Left cardiac atrium (tissue), 4 donors: ENCODE results near the gene TDRD7. TPM values are rescaled to one million over a fixed set of nuclear protein-coding genes. Genes with fewer than 3 reads are reported as not detected.

Experiments
- ATAC-seq, 2 donors: fragments of 200-7000 bp; cut with Tn5 transposase; one replicate each; pipeline ENCODE4 v1.9.1; 2020; ENCODE audit warnings: mild to moderate bottlenecking in 2 of 2, moderate library complexity in 2 of 2
- DNase-seq: peaks from one replicate; pipeline ENCODE4 v3.0.0-alpha.2; 2020
- intact Hi-C, 2 donors: fragments of 100-400 bp; cut with DNase I; formaldehyde crosslinking; loops; one replicate each; pipeline versions ENCODE4 v1.14.1 to v1.15.1; 2022 to 2023
- total RNA-seq, 2 donors: library from RNA; stranded (reverse); fragmentation: NEBNext Ultra II Directional; extraction: Animal tissue kit (Norgen Biotek cat#: 25700); gene quantifications; one replicate each; pipeline ENCODE4 v1.2.1, GENCODE V29; 2021
- donor health status: DM: no; HTN: yes; CAD: no.
- donor health status: DM: no; HTN: yes; CAD: no; lungs with severe emphysema.
- donor health status: DM: yes; HTN: yes; CAD: no.
- donor health status: Dilated cardiomyopathy.

TDRD7 gene
- total RNA-seq, 2 donors from 2014 or later = 8.6 to 10.0 TPM

DNA sequence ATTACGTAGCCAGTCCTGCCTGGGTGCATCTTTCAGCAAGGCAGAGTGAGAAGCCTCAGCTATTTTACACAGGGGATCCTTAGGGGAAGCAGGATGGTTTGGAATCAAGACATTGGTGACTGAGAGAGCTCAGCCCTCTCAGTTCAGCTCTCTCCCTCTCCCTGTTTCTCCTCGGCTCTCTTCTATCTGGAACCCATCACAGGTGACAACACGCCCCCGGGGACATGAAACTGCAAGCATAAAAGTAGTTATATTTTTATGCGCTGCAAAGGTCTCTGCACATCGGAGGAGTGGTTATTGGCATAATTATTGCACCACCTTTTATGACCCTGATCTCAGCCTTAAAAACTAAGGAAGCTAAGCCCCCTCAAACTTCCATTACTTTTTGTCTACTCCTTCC lies 103.8 kb downstream of the TDRD7 start:
- intact Hi-C loops = no loop called here
- DNase-seq (no peak), ATAC-seq (no peak)

DNA sequence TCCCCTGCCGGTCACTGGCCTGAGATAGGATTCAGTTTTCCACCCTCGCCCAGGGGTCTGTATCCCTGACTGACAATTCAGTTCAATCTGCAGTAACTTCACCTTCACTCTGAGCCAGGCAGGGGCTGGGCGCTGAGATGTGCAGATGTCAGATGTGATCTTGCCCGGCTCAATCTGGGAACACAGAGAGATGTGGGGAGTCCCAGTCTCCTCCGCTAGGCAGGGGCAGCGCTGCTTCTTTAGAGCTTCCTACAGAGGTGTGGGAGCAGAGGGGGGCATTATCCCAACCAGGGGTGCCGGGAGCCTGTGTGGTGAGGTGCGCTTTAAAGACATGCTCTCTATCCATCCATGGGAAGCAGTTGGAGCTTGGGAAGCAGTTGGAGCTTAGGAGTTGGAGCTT lies 104.2 kb downstream of the TDRD7 start:
- intact Hi-C loops = no loop called here
- DNase-seq (no peak), ATAC-seq (no peak)

DNA sequence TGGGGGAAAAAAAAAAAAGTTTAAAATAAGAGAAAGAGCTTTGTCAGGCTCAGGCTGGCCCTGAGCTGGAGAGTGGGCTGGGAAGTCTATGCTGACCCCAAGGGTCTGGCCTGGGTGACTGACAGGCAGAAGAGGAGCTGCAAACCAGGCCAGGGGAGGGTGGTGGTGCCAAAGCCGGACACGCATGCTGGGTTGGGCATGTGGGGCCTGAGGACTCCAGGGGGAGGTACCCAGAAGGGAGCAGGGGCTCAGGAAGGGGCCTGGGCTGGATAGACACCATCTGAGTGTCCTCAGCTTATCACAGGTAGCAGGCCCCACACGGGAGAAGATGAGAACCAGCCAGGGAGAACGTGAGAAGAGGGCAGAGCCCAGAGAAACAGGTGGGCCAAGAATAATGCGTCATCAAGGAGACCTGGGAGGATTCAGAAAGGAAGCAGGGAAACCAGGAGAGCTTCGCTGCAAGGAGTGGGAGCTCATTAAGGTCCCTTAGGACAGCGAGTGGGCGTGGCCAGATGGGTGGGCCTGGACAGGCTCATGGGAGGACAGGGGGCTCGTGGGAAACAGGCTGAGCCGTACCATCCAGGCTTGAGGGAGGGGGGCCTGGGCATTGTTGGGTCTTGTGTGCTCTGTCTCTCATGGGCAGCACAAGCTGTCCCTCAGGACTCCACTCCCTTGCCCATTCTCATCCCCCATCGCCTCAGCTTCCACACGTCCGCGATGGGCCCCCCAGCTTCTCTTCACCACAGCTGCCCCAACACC lies 105.6 kb downstream of the TDRD7 start:
- intact Hi-C loops = no loop called here
- ATAC-seq (no peak), DNase-seq (no peak)

DNA sequence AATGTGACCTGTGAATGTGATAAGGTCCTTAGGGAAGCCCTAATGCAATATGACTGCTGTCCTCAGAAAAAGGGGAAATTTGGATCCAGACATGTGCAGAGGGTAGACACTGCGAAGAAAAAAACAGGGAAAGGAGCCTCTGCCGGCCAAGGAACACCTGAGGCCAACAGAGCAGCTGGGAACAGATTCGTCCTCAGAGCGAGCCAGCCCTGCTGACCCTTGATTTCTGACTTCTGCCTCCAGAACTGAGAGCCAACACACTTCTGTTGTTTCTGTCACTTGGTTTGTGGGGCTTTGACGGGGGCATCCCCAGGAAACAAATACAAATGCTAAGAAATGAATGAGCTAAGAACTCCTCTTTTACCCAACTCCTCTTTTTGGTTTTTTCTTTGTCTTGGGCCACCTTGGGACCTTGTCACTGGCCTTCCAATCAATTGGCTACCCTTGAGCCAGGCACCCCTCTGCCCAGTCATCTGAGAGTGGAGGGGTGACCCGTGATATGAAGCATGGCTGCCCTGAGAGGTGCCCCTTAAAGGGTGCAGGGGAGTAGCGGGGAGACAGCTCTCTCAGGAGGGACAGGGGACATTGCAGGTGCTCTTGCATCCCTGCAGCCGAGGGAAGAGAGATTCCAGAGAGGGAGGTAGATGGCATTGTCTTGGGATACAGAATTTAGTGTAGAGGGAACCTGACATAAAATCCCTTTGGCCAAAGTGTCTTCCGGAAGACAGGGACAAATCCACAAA lies 106.4 kb downstream of the TDRD7 start:
- ATAC-seq = no peak
- no peak for DNase-seq
- intact Hi-C loops = no loop called here

DNA sequence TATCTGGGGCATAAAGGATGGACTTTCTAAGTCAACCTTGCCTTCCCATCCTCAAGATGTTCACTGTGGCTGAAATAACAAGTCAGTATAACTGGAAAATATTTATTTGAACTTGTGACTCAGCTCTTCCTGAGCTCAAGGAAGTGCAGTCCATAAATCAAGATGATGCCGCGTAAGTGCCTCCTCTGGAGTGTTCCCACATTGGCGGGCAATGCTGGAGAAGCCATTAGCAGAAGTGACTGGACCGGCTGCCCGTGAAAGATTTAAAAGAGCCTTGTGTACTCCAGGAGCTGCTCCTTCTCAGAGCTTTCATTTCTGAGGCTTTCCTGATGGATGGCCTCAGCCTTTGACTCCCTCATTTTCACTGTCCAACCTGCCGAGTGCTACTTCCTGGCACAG lies 107.0 kb downstream of the TDRD7 start:
- DNase-seq = peak; percentile 62
- peak in 1 of 2 donors; percentile 54 for ATAC-seq
- intact Hi-C loops = no loop called here

DNA sequence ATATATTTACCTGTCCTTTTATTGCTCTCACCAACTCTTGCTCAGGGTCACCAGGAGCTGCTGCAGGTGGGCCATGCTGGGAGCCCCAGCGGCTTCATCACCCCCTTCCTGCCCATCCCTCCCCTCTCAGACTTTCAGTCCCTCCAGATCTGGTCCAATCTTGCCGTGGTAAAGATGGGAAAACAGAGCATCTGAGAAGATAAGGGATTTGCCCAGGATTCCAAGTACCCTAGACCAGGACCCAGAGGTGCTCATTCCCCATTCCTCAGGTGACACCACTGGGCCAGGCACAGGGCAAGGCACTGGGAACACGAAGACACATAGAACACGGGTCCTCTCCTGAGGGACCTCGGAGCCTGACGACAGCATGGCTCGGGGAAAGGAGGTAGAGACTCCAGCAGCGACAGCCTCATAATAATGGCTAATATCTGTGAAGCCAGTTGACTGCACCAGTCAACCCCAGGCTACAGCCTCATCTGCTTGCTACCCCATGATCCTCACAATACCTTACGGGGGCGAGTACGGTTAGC lies 107.6 kb downstream of the TDRD7 start:
- ATAC-seq (no peak), DNase-seq (no peak)
- intact Hi-C loops = no loop called here

DNA sequence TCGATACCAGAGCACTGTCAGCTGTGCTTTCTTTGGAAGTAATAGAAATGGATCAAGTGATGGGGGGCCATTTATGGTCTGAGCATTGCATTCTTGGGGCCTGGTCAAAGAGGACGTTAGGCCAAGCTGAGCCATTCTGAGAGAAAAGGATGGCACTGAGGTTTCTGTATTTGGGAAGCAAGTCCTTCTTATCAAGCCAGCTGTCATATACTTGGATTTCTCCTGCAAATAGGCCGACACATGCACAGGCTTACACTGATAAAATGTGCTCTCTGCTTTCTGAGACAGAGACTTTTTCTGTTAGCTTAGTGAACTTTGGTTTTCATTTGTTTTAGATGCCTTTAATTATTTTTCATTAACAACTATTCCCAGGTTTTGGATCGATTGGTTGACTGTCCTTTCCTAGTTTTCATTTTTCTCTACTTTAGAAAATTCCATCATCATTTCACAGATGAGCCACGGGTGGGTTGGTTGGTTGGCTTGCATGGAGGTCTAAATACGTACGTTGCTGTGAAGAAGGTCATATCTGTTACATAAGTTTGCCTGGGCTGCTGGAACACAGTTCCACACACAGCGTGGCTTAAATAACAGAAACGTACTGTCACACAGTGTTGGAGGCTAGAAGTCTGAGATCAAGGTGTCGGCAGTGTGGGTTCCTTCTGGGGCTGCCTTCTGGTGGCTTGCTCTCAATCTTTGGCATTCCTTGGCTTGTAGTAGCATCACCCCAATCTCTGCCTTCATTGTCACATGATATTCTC lies 109.9 kb downstream of the TDRD7 start:
- ATAC-seq (peak; percentile 36 to 50), DNase-seq (no peak)
- intact Hi-C loops = loop anchor here in 1 of 2 donors (10.0 kb wide), 1 partner anchor 73 kb away; no protein-coding TSS in a partner anchor

DNA sequence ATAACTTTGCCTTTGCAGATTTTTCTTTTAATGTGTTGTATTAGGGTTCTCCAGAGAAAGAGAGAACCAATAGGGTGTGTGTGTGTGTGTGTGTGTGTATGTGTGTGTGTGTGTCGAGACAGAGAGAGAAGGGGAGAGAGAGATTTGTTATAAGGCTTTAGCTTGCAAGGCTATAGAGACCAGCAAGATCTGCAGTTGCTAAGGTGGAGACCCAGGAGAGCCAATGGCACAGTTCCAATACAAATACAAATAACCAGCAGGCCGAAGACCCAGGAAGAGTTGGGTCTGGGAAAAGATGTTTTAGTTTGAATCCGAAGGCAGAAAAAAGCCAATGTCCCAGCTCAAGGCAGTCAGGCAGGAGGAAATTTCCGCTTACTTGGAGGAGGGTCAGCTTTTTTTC lies 112.5 kb downstream of the TDRD7 start:
- no peak for ATAC-seq
- no peak for DNase-seq
- intact Hi-C loops = loop anchor here in 1 of 2 donors (10.0 kb wide), 1 partner anchor 70 kb away; no protein-coding TSS in a partner anchor

DNA sequence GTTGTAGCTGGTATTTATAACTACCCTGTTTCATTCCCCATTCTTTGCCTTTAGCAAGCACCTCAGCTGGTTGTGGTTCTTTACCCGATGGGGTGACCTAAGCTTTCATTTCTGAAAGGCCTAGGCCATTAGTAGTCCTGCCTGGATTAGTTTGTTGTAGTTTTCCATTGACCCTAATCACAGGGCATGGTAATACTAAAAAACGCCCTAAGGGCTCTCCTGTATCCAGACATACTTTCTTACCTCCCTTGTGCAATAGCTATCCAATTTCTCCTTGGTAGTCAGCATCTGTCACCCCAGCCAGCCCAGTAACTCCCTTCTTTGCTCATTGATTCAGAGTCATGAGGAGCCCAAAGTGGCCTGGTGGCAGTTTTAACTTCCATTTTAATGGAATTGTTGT lies 113.6 kb downstream of the TDRD7 start:
- no peak for ATAC-seq
- DNase-seq = no peak
- intact Hi-C loops = loop anchor here in 1 of 2 donors (10.0 kb wide), 1 partner anchor 69 kb away; no protein-coding TSS in a partner anchor

DNA sequence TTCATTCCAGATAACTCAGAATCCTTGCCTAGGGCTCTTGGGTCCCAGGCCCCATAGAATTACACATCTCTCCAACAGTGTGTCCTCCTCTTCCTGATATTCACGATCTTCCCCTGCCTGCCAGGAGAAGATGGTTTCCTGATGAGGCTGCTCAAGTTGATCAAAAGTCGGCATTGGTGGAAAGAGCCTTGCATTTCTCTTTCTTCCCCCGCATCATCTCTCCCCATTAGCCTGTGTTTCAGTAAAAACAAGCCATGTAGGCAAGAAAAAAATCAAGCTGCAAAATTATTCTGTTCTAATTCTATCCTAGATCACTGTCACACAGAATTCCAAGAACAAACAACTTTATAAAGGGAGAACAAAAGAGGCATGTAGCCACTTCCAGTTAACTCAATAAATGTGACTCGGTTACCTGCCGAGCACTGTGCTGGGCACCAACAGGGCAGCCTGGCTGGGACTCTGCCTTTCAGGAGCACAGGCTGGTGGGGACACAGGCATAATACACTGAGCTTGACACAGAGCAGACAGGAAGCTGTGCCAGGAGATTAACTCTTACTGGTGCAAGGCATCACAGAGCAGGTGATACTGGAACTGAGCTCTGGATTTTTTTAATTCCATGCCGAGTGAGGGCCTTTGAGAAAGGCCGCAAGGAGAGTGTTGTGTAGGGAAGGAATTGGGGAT lies 115.1 kb downstream of the TDRD7 start:
- ATAC-seq (no peak), DNase-seq (no peak)
- intact Hi-C loops = loop anchor here in 1 of 2 donors (10.0 kb wide), 1 partner anchor 68 kb away; no protein-coding TSS in a partner anchor

DNA sequence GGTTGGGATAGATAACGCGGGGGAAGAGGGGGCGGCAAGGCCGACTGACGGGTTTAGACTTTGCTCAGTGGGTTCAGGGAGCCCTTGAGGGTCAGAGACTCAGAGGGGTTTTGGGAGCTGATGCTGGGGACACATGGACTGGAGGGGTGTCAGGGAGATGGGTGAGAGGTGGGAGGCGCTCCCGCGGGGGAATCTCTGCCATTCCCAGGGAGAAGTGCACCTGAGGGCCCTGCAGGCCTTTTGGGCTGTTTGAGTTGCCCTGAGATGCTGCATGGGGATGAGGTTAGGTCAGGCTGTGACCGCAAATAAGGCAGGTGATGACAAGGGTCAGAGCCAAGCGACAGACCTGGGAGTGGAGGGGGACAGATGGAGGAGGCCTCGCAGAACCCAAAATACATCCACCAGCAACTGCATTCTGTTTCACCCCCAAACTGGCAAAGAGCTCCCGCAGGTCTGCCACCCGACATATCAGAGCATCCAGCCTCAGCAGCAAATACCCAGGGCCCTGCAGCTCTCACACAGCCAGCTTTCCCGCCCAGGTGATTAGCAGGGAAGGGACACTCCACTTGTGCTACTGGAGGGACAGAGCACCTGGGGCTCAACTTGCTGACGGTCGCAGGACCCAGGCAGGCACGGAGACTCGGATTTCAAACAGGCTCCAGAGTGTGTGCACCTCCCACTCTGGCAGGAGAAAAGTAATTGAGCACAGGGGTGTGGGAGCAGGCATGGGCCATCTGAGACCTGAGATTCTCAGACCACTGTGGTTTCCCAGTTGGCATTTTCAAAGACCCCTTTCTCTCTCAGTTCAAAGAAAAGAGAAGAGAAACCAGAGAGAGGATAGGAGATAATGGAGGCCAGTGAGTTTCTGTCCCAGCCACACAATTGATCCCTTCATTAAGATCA lies 116.0 kb downstream of the TDRD7 start:
- ATAC-seq = no peak

DNA sequence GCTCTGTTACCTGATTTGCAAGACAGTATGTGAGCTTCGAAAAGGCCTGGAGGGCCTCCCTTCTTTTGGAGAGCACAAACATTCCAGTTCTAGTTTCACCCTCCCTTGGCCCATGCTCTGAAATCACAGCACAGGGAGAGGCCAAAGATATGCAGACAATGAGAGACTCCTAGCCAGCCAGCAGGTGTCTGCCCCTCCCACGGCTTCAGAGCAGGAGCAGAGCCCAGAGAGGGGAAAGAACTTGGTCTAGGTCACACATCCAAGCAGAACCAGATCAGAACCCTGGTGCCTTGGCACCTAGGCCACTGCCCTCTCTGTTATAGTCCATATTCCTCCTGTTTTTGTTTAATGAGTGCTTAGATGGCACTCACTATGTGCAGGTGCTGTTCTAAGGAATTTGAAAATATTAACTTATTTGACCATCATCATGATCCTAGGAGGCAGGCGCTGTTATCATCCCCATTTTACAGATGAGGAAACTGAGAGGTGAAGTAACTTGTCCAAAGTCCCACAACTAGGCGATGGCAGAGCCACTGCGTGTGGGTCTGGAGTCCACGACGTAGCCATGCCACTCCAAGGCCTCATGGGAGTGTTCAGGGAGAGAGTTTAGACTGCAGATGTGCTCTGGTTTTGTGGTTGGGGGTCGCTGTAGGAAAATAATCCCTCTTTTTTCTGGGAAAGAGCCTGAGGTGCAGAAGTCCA lies 116.8 kb downstream of the TDRD7 start:
- intact Hi-C loops = loop anchor here in 1 of 2 donors (10.0 kb wide), 1 partner anchor 66 kb away; no protein-coding TSS in a partner anchor
- DNase-seq (no peak), ATAC-seq (peak; percentile 72 to 73)

More for the DNA sequence above, 116.0 kb downstream of the TDRD7 start:
- intact Hi-C loops = loop anchor here in 1 of 2 donors (10.0 kb wide), 1 partner anchor 67 kb away; no protein-coding TSS in a partner anchor
- no peak for DNase-seq

DNA sequence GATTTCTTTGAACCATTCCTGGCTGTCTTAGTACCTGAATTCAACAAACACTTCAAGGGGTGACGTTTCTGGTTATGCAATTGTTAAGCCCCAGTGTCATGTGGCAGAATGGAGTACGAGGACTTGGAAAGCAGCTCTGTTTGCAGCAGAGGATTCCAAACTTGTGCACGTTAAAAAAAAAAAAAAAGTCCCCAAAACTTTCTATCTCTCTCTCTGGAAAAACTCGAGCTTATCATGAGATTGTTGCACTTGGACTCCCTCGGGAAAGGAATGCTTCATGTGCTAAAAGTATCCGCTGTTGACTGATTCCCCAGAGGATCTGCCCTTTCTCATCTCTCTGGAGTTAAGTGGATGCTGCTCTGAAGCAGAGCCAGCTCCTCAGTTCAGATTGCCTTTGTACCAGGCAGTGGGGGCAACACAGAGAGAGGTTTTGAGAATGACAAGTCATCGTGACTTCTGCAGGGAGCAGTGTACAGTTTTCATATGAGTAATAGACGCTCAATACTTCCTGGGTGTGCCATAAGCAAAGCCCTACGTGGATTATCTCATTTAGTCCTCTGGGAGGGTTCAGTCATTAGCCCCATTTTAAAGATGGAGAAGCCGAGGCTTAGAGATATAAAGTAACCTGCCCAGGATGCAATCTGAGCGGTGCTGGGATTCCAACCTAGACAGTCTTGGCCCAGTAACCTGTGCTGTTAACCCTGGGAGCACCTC lies 117.6 kb downstream of the TDRD7 start:
- peak; percentile 82 to 89 for ATAC-seq
- intact Hi-C loops = loop anchor here in 1 of 2 donors (10.0 kb wide), 1 partner anchor 65 kb away; no protein-coding TSS in a partner anchor
- peak; percentile 49 for DNase-seq

DNA sequence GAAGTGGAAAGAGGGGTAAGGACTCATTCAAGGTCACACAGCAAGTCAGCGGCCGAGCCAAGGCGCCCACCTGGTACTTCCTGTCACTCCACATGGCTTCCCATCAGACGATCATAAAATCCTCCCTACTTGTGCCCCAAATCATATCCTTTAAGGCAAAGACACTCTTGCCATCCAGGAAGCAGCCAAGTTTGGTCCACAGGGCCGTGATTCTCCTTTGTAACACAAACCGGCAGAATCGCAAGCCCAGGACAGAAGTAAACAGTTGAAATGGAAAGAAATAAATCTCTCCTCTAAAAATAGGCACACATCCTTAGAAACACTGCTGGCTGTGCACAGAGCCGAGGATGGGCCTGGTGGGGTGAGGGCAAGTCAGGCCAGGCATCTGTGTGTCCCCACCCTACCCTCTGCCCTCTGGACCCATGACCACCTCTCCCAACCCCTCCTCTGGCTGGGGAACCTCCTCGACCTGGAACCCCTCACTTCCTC lies 120.0 kb downstream of the TDRD7 start:
- DNase-seq (no peak), ATAC-seq (no peak)
- intact Hi-C loops = no loop called here

DNA sequence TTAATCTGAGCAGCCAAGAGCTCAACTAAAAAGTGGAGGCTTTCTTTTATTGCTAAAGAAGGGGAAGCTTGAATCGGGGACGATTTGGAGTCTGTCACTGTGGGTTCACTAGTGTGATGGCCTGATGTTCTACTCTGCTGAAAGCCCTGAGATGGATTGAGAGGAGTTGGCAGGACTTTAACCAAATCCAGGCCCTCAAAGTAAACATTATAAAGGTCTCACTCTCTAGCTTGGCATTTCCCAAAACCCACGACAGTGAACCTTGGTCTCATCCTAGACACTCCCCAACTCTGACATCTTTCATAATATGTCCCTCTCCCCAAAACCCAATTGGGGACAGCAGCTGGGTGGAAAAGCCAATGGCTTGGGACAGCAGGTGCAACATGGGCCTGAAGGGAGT lies 122.3 kb downstream of the TDRD7 start:
- intact Hi-C loops = no loop called here
- DNase-seq (no peak), ATAC-seq (no peak)

DNA sequence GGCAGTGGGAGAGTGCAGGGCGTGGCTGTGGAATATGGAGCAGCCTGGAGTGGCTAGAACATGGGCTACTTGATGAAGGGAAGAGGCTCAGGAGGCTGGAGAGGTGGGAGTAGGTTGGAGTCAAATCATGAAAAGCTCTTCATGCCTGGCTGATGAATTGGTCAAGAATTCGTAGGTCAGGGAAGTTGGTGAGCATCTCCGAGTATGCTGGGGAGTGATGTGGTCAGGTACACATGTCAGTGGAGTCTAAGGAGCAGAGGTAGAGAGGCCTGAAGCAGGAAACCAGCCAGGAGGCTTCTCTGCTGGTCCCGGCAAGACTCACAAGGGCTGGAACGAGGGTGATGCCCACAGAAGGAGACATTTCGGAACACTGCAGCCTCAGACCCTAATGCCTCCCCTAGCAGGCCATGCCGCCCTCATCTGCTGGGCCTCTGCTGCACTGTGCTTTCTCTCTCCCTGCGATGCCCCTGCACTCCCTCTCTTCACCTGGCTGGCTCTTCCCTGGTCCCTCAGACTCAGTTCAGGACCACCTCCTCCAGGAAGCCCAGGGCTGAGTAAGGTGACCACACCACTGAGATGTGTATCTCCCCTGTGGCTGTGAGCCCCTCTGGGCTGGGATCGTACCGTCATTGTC lies 123.2 kb downstream of the TDRD7 start:
- intact Hi-C loops = loop anchor here in 1 of 2 donors (5.0 kb wide), 1 partner anchor 33 kb away; the partner anchor contains the start of gene TMOD1
- ATAC-seq (peak; percentile 21 to 59), DNase-seq (no peak)
